A549 (cell line): ENCODE data around the gene ADCYAP1R1. TPM values are rescaled to one million over a fixed set of nuclear protein-coding genes. Genes with fewer than 3 reads are reported as not detected.

Experiments
- ATAC-seq, 2 experiments: fragments of 200-7000 bp in 1 of 2; fragments of >200 bp in 1 of 2; cut with Nextera tagmentation in 1 of 2; cut with Tn5 transposase in 1 of 2; 3 replicates each; pipeline versions ENCODE4 v1.8.0 to v1.9.1; 2018 to 2020; ENCODE audit warnings: mild to moderate bottlenecking in 1 of 2, moderate library complexity in 1 of 2
- CTCF ChIA-PET: fragments of 300-600 bp; sonication (Branson Sonifier 250); formaldehyde crosslinking; extraction: SDS; loops from one replicate; lab custom pipeline; 2021; ENCODE audit warnings: antibody characterized with exemption, inconsistent platforms; lab: Yijun Ruan, JAX
- POLR2A ChIA-PET: fragments of 350-600 bp; formaldehyde crosslinking; extraction: SDS; loops from one replicate; lab custom pipeline; 2021; ENCODE audit warnings: antibody characterized with exemption, inconsistent platforms; lab: Yijun Ruan, JAX
- DNase-seq, 2 experiments: peaks; one replicate each; pipeline versions ENCODE4 v3.0.0 to v3.0.0-alpha.2; 2011 to 2016; ENCODE audit warnings: low read depth in 1 of 2, low spot score in 1 of 2
- FAIRE-seq: peaks from 2 replicates; lab custom pipeline; 2011; peaks lifted over from hg19 to GRCh38; lab: Jason Lieb, UNC
- H3K27ac ChIP-seq, 2 experiments: fragments of >200 bp; sonication (Bioruptor Twin); formaldehyde crosslinking; 3 replicates each; pipeline ENCODE4 v1.5.1; 2016 to 2017
- H3K4me1 ChIP-seq: fragments of >200 bp; sonication (Bioruptor Twin); formaldehyde crosslinking; 3 replicates; pipeline ENCODE4 v1.6.1; 2016
- H3K4me2 ChIP-seq: fragments of >200 bp; sonication (Bioruptor Twin); formaldehyde crosslinking; 3 replicates; pipeline ENCODE4 v1.6.1; 2016
- H3K4me3 ChIP-seq: fragments of >200 bp; sonication (Bioruptor Twin); formaldehyde crosslinking; 3 replicates; pipeline ENCODE4 v1.5.1; 2016
- H3K9me3 ChIP-seq: fragments of >200 bp; sonication (Bioruptor Twin); formaldehyde crosslinking; 3 replicates; pipeline ENCODE4 v1.6.1; 2016
- BHLHE40 ChIP-seq: IDR thresholded peaks from 2 replicates; pipeline ENCODE4 v1.6.1; 2012; ENCODE audit warnings: low read depth, low read length, inconsistent platforms
- CHD4 ChIP-seq: fragments of 200-600 bp; sonication (generic); IDR thresholded peaks from 2 replicates; pipeline ENCODE4 v1.6.1; 2016; ENCODE audit warnings: antibody characterized with exemption, mild to moderate bottlenecking, borderline replicate concordance
- EHF ChIP-seq: fragments of 250-450 bp; sonication (Bioruptor Pico); IDR thresholded peaks from 2 replicates; pipeline ENCODE4 v1.5.0; 2020; ENCODE audit warnings: mild to moderate bottlenecking
- ESRRA ChIP-seq: fragments of 150-350 bp; IDR thresholded peaks from 2 replicates; pipeline ENCODE4 v1.6.1; 2014; ENCODE audit warnings: mild to moderate bottlenecking, low read length, borderline replicate concordance
- FOXS1 ChIP-seq: fragments of 250-450 bp; sonication (Bioruptor Pico); IDR thresholded peaks from 2 replicates; pipeline ENCODE4 v1.5.0; 2020; ENCODE audit warnings: mild to moderate bottlenecking, moderate library complexity
- GATA3 ChIP-seq: IDR thresholded peaks from 2 replicates; pipeline ENCODE4 v1.6.1; 2012; ENCODE audit warnings: borderline replicate concordance
- HEYL ChIP-seq: fragments of 250-450 bp; sonication (Bioruptor Pico); IDR thresholded peaks from 2 replicates; pipeline ENCODE4 v1.8.0; 2021; ENCODE audit warnings: mild to moderate bottlenecking, moderate library complexity
- JUN ChIP-seq, 2 experiments: fragments of >200 bp; sonication (Bioruptor Twin); formaldehyde crosslinking; IDR thresholded peaks; 2 replicates in 1 of 2; 3 replicates in 1 of 2; pipeline ENCODE4 v1.6.1; 2016 to 2017
- NPAS2 ChIP-seq: fragments of 250-450 bp; sonication (Bioruptor Pico); IDR thresholded peaks from 2 replicates; pipeline ENCODE4 v1.8.0; 2022; ENCODE audit warnings: mild to moderate bottlenecking, moderate library complexity, borderline replicate concordance
- PHF8 ChIP-seq: fragments of 200-600 bp; sonication (generic); IDR thresholded peaks from 2 replicates; pipeline ENCODE4 v1.6.1; 2016; ENCODE audit warnings: low read depth, mild to moderate bottlenecking, antibody characterized with exemption, moderate library complexity, borderline replicate concordance
- RCOR1 ChIP-seq: fragments of 150-350 bp; IDR thresholded peaks from 2 replicates; pipeline ENCODE4 v1.6.1; 2014; ENCODE audit warnings: antibody characterized with exemption, low read length, low read depth
- SREBF2 ChIP-seq: fragments of 450-650 bp; IDR thresholded peaks from 2 replicates; pipeline ENCODE4 v1.6.1; 2014; ENCODE audit warnings: mild to moderate bottlenecking, moderate library complexity
- TP53 ChIP-seq: fragments of 250-450 bp; sonication (Bioruptor Pico); IDR thresholded peaks from 2 replicates; pipeline ENCODE4 v1.5.0; 2021; ENCODE audit warnings: mild to moderate bottlenecking, moderate library complexity
- ZC3H11A ChIP-seq: fragments of 450-650 bp; IDR thresholded peaks from 2 replicates; pipeline ENCODE4 v1.6.1; 2014; ENCODE audit warnings: antibody characterized with exemption, mild to moderate bottlenecking
- WGBS: methylation state at CpG from one replicate; pipeline ENCODE4 v1.1.6; 2017; ENCODE audit errors: missing lambda C conversion rate; 5-methylcytosine and 5-hydroxymethylcytosine counted together
- polyA plus RNA-seq, 4 experiments: library from polyadenylated mRNA; depleted of rRNA in 3 of 4; stranded (reverse); fragments of >200 nt; fragmentation: RNase III in 1 of 4; extraction: RNeasy Plus Mini Kit Qiagen cat#74134 plus additional on column Dnase treatment in 1 of 4; gene quantifications; 2 replicates in 3 of 4; 3 replicates in 1 of 4; pipeline ENCODE4 v1.2.3, GENCODE V29; 2011 to 2017
- TF ChIP-seq, protein P1 (sequence below): fragments of 150-350 bp; IDR thresholded peaks from 2 replicates; pipeline ENCODE4 v1.6.1; 2014; ENCODE audit warnings: low read depth, mild to moderate bottlenecking, low read length
- TF ChIP-seq, protein P2 (sequence below): fragments of 450-650 bp; IDR thresholded peaks from 2 replicates; pipeline ENCODE4 v1.6.1; 2014; ENCODE audit warnings: antibody characterized with exemption
- TF ChIP-seq, protein P3 (sequence below): fragments of >200 bp; sonication (Bioruptor Twin); formaldehyde crosslinking; IDR thresholded peaks from 3 replicates; pipeline ENCODE4 v1.6.1; 2016
- TF ChIP-seq, protein P4 (sequence below): IDR thresholded peaks from 2 replicates; pipeline ENCODE4 v1.6.1; 2012
- TF ChIP-seq, protein P5 (sequence below): fragments of 250-450 bp; sonication (Bioruptor Pico); IDR thresholded peaks from 2 replicates; pipeline ENCODE4 v1.5.0; 2020; ENCODE audit warnings: low read depth, mild to moderate bottlenecking, moderate library complexity

The ADCYAP1R1 gene
- polyA plus RNA-seq, 2 of the 4 experiments (the other 2 are of a cell fraction): 0.01 TPM; not detected in 1

DNA sequence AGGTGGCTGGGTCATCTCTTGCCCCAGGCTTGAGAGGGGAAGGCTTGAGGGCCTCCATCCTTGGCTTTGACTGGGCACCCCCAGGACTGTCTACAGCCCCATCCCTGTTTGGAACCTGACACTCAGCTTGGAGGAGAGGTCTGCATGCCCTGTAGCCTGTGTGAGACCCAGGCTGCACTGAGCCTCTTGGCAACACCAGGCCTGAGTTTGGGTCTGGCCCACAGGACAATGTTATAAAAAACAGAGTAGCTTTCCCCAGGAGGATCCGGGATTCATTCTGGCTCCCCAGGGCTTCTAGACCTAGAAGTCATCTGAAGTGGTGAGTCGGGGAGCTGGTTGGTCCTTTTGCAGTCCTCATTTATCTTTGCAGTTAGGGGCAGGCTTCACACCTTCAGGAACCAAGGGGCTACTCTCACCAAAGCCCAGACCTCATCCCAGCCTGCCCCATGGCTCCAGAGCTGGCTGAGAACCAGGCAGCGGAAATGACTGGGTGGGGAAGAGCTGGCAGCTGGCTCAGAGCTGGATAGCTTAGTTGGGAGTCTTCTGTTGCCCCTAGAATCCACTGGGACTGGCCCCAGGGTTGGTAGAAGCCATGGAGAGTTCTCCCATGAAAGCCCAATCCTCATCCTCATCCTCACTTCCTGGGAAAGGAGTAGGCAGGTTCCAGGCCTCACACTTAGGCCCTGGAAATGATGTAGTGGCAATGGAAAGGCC, 68.8 kb downstream of the ADCYAP1R1 start:
- DNase-seq (no peak), FAIRE-seq (no peak), ATAC-seq (no peak)
- WGBS: 18% methylated on average over 3 of the region's 3 CpGs
- Histone ChIP-seq H3K4me3 (no peak overlapping the region), H3K27ac (no peak overlapping the region), H3K9me3 (no peaks in the 10 kb centered on the region), H3K4me1 (no peaks in the 10 kb centered on the region), H3K4me2 (no peak overlapping the region)
- TF ChIP-seq FOXS1 (CRISPR knock-in tag) (no peak), JUN (IDR thresholded peaks at IDR 0.05) (no peak), TP53 (CRISPR knock-in tag) (no peak), HEYL (CRISPR knock-in tag) (no peak), ESRRA (no peak), EHF (no peak), NPAS2 (no peak), BHLHE40 (no peak), PHF8 (no peak), RCOR1 (no peak)
- TF ChIP-seq, protein P1, sequence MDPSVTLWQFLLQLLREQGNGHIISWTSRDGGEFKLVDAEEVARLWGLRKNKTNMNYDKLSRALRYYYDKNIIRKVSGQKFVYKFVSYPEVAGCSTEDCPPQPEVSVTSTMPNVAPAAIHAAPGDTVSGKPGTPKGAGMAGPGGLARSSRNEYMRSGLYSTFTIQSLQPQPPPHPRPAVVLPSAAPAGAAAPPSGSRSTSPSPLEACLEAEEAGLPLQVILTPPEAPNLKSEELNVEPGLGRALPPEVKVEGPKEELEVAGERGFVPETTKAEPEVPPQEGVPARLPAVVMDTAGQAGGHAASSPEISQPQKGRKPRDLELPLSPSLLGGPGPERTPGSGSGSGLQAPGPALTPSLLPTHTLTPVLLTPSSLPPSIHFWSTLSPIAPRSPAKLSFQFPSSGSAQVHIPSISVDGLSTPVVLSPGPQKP: no peak
- TF ChIP-seq, protein P2, sequence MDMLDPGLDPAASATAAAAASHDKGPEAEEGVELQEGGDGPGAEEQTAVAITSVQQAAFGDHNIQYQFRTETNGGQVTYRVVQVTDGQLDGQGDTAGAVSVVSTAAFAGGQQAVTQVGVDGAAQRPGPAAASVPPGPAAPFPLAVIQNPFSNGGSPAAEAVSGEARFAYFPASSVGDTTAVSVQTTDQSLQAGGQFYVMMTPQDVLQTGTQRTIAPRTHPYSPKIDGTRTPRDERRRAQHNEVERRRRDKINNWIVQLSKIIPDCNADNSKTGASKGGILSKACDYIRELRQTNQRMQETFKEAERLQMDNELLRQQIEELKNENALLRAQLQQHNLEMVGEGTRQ: no peak
- TF ChIP-seq, protein P3, sequence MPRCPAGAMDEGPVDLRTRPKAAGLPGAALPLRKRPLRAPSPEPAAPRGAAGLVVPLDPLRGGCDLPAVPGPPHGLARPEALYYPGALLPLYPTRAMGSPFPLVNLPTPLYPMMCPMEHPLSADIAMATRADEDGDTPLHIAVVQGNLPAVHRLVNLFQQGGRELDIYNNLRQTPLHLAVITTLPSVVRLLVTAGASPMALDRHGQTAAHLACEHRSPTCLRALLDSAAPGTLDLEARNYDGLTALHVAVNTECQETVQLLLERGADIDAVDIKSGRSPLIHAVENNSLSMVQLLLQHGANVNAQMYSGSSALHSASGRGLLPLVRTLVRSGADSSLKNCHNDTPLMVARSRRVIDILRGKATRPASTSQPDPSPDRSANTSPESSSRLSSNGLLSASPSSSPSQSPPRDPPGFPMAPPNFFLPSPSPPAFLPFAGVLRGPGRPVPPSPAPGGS: no peak
- TF ChIP-seq, protein P4, sequence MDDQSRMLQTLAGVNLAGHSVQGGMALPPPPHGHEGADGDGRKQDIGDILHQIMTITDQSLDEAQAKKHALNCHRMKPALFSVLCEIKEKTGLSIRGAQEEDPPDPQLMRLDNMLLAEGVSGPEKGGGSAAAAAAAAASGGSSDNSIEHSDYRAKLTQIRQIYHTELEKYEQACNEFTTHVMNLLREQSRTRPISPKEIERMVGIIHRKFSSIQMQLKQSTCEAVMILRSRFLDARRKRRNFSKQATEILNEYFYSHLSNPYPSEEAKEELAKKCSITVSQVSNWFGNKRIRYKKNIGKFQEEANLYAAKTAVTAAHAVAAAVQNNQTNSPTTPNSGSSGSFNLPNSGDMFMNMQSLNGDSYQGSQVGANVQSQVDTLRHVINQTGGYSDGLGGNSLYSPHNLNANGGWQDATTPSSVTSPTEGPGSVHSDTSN: no peak
- ChIA-PET CTCF (interaction anchor here (1.0 to 13.0 kb wide), 13 partner anchors 13 to 512 kb away, joined by 3 to 319 read pairs (median 19); no protein-coding TSS in a partner anchor), POLR2A (interaction anchor here (0.5 kb wide), 1 partner anchor 136 kb away, joined by 4 read pairs; no protein-coding TSS in a partner anchor)

DNA sequence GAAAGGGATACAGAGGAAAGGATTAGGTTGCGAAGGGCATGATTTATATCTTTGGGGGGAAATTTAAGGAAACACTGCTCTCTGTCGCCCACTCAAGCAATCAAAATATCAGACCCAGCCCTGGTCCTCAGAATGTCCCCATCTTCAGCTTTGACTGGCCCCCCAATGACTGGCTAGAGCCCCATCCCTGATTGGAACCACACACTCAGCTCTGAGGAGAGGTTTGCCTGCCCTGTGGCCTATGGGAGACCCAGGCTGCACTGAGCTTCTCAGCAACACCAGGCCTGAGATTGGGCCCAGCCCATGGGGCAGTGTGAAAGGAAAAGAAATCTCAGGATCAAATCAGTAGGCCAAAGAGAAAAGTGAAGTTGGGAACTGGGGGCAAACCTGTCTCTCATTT, 69.5 kb downstream of the ADCYAP1R1 start:
- Histone ChIP-seq H3K27ac (no peak overlapping the region), H3K4me2 (no peak overlapping the region), H3K4me1 (no peaks in the 10 kb centered on the region), H3K9me3 (no peaks in the 10 kb centered on the region)
- ATAC-seq (no peak), FAIRE-seq (no peak)
- POLR2A ChIA-PET: no interaction called here
- CTCF ChIA-PET: interaction anchor here (0.8 to 13.0 kb wide), 40 partner anchors 13 to 614 kb away, joined by 3 to 319 read pairs (median 5); partner anchors contain the start of gene GHRHR
- 48% methylated on average over 2 of the region's 2 CpGs for WGBS
- no peak for TF ChIP-seq GATA3
- TF ChIP-seq, protein P5, sequence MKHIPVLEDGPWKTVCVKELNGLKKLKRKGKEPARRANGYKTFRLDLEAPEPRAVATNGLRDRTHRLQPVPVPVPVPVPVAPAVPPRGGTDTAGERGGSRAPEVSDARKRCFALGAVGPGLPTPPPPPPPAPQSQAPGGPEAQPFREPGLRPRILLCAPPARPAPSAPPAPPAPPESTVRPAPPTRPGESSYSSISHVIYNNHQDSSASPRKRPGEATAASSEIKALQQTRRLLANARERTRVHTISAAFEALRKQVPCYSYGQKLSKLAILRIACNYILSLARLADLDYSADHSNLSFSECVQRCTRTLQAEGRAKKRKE (CRISPR knock-in tag): no peak
- TF ChIP-seq FOXS1 (CRISPR knock-in tag): no peak
- TF ChIP-seq SREBF2: no peak
- TF ChIP-seq JUN (IDR thresholded peaks at IDR 0.05): no peak
- no peak for TF ChIP-seq ZC3H11A
- TF ChIP-seq CHD4: no peak
- TF ChIP-seq, all 56 proteins: peak for 0
- no peak for DNase-seq
- H3K4me3 ChIP-seq: no peak overlapping the region
